Measurements from ENCODE around the gene CAV1.

CAV1 gene

GRCh38 chr7:116500078-116500853 is 24.6 kb upstream of the CAV1 start:
- Histone ChIP-seq H3K9me3 (replicated peaks in 1 of 2; ENCODE audit: control insufficient read depth in 2 of 2, insufficient read depth in 1 of 2, low read depth in 1 of 2, low read length in 2 of 2) (no peaks in the 10 kb centered on the region), H3K4me2 (ENCODE audit: insufficient read depth, low read length, poor library complexity, severe bottlenecking) (peak overlapping the region; percentile 87), H4K8ac (ENCODE audit: low read depth, low read length) (no peak overlapping the region), H2BK120ac (ENCODE audit: low read depth, low read length) (peak overlapping the region; percentile 47), H3K27ac (replicated peaks; ENCODE audit: low read length) (no peak overlapping the region), H2AFZ (ENCODE audit: low read length) (peak overlapping the region; percentile 94), H3K14ac (ENCODE audit: low read length) (peak overlapping the region; percentile 89), H4K91ac (ENCODE audit: low read depth, low read length, poor library complexity) (no peak overlapping the region), H2BK5ac (ENCODE audit: low read length) (no peak overlapping the region), H3K27me3 (ENCODE audit: control insufficient read depth in 3 of 3, insufficient read depth in 3 of 3, low read depth in 1 of 3, low read length in 3 of 3) (peaks cover 0 to 22% (median 21%) of the 10 kb centered on the region in 3 experiments), H3K79me1 (ENCODE audit: low read depth, low read length) (peaks cover 2% of the 10 kb centered on the region), H2AK5ac (ENCODE audit: low read depth, low read length) (no peak overlapping the region), H3K23ac (ENCODE audit: low read depth, low read length, poor library complexity) (peak overlapping the region; percentile 83), H2BK15ac (ENCODE audit: low read length) (peak overlapping the region; percentile 85), H3K18ac (ENCODE audit: low read length) (peak overlapping the region; percentile 92), H3K36me3 (replicated peaks in 1 of 2; ENCODE audit: control insufficient read depth in 2 of 2, insufficient read depth in 2 of 2, low read length in 2 of 2) (no peaks in the 10 kb centered on the region), H3K4me3 (ENCODE audit: low read length in 2 of 2) (peak overlapping the region; percentile 48 to 91), H3K4ac (ENCODE audit: low read length) (no peak overlapping the region), H3K4me1 (ENCODE audit: control insufficient read depth in 2 of 2, insufficient read depth in 1 of 2, low read depth in 1 of 2, low read length in 2 of 2) (peaks cover 2 to 9% of the 10 kb centered on the region in 2 donors), H3K9ac (ENCODE audit: low read depth, low read length, poor library complexity) (peak overlapping the region; percentile 78), H2BK12ac (ENCODE audit: low read length) (no peak overlapping the region)
- no CpG with 5 or more reads among the region's 36 CpGs for WGBS, 2 donors (ENCODE audit: extremely low coverage in 2 of 2, insufficient read length in 2 of 2, insufficient replicate concordance in 1 of 2)
- DNase-seq (ENCODE audit: low spot score): no peak

GRCh38 chr7:116501425-116502167 is 23.2 kb upstream of the CAV1 start:
- Histone ChIP-seq H3K4me3 (ENCODE audit: low read length in 2 of 2) (no peak overlapping the region), H3K27ac (replicated peaks; ENCODE audit: low read length) (no peak overlapping the region), H4K91ac (ENCODE audit: low read depth, low read length, poor library complexity) (no peak overlapping the region)

GRCh38 chr7:116502201-116503096 is 22.4 kb upstream of the CAV1 start:
- H3K27ac ChIP-seq (replicated peaks; ENCODE audit: low read length): no peak overlapping the region
- no peak overlapping the region for H2AFZ ChIP-seq (ENCODE audit: low read length)
- H4K8ac ChIP-seq (ENCODE audit: low read depth, low read length): no peak overlapping the region
- no peak overlapping the region for H3K18ac ChIP-seq (ENCODE audit: low read length)
- H3K4ac ChIP-seq (ENCODE audit: low read length): no peak overlapping the region
- H3K27me3 ChIP-seq (ENCODE audit: control insufficient read depth in 3 of 3, insufficient read depth in 3 of 3, low read depth in 1 of 3, low read length in 3 of 3): peaks cover 0 to 22% (median 21%) of the 10 kb centered on the region in 3 experiments
- H2AK5ac ChIP-seq (ENCODE audit: low read depth, low read length): no peak overlapping the region
- H4K91ac ChIP-seq (ENCODE audit: low read depth, low read length, poor library complexity): no peak overlapping the region
- no peak overlapping the region for H2BK120ac ChIP-seq (ENCODE audit: low read depth, low read length)
- peaks cover 2 to 9% of the 10 kb centered on the region in 2 donors for H3K4me1 ChIP-seq (ENCODE audit: control insufficient read depth in 2 of 2, insufficient read depth in 1 of 2, low read depth in 1 of 2, low read length in 2 of 2)
- H3K14ac ChIP-seq (ENCODE audit: low read length): no peak overlapping the region
- no CpG with 5 or more reads among the region's 2 CpGs for WGBS, 2 donors (ENCODE audit: extremely low coverage in 2 of 2, insufficient read length in 2 of 2, insufficient replicate concordance in 1 of 2)
- no peak overlapping the region for H2BK15ac ChIP-seq (ENCODE audit: low read length)
- H2BK5ac ChIP-seq (ENCODE audit: low read length): no peak overlapping the region
- no peak for DNase-seq (ENCODE audit: low spot score)
- H2BK12ac ChIP-seq (ENCODE audit: low read length): no peak overlapping the region
- H3K36me3 ChIP-seq (replicated peaks in 1 of 2; ENCODE audit: control insufficient read depth in 2 of 2, insufficient read depth in 2 of 2, low read length in 2 of 2): no peaks in the 10 kb centered on the region
- H3K9ac ChIP-seq (ENCODE audit: low read depth, low read length, poor library complexity): no peak overlapping the region
- H3K9me3 ChIP-seq (replicated peaks in 1 of 2; ENCODE audit: control insufficient read depth in 2 of 2, insufficient read depth in 1 of 2, low read depth in 1 of 2, low read length in 2 of 2): no peaks in the 10 kb centered on the region
- no peak overlapping the region for H3K4me3 ChIP-seq (ENCODE audit: low read length in 2 of 2)
- H3K23ac ChIP-seq (ENCODE audit: low read depth, low read length, poor library complexity): no peak overlapping the region
- H3K79me1 ChIP-seq (ENCODE audit: low read depth, low read length): peaks cover 2% of the 10 kb centered on the region
- H3K4me2 ChIP-seq (ENCODE audit: insufficient read depth, low read length, poor library complexity, severe bottlenecking): no peak overlapping the region

More at GRCh38 chr7:116501425-116502167, 23.2 kb upstream of the CAV1 start:
- Histone ChIP-seq H2BK5ac (ENCODE audit: low read length) (no peak overlapping the region), H3K4ac (ENCODE audit: low read length) (no peak overlapping the region), H2AFZ (ENCODE audit: low read length) (no peak overlapping the region), H2BK15ac (ENCODE audit: low read length) (no peak overlapping the region), H3K14ac (ENCODE audit: low read length) (no peak overlapping the region), H3K79me1 (ENCODE audit: low read depth, low read length) (peaks cover 2% of the 10 kb centered on the region), H4K8ac (ENCODE audit: low read depth, low read length) (no peak overlapping the region), H2AK5ac (ENCODE audit: low read depth, low read length) (no peak overlapping the region), H3K36me3 (replicated peaks in 1 of 2; ENCODE audit: control insufficient read depth in 2 of 2, insufficient read depth in 2 of 2, low read length in 2 of 2) (no peaks in the 10 kb centered on the region), H3K27me3 (ENCODE audit: control insufficient read depth in 3 of 3, insufficient read depth in 3 of 3, low read depth in 1 of 3, low read length in 3 of 3) (peaks cover 0 to 22% (median 21%) of the 10 kb centered on the region in 3 experiments), H2BK12ac (ENCODE audit: low read length) (no peak overlapping the region), H2BK120ac (ENCODE audit: low read depth, low read length) (no peak overlapping the region), H3K9me3 (replicated peaks in 1 of 2; ENCODE audit: control insufficient read depth in 2 of 2, insufficient read depth in 1 of 2, low read depth in 1 of 2, low read length in 2 of 2) (no peaks in the 10 kb centered on the region), H3K4me1 (ENCODE audit: control insufficient read depth in 2 of 2, insufficient read depth in 1 of 2, low read depth in 1 of 2, low read length in 2 of 2) (peaks cover 2 to 9% of the 10 kb centered on the region in 2 donors), H3K4me2 (ENCODE audit: insufficient read depth, low read length, poor library complexity, severe bottlenecking) (no peak overlapping the region), H3K23ac (ENCODE audit: low read depth, low read length, poor library complexity) (no peak overlapping the region), H3K18ac (ENCODE audit: low read length) (no peak overlapping the region), H3K9ac (ENCODE audit: low read depth, low read length, poor library complexity) (peak overlapping the region; percentile 37)
- no CpG with 5 or more reads among the region's 5 CpGs for WGBS, 2 donors (ENCODE audit: extremely low coverage in 2 of 2, insufficient read length in 2 of 2, insufficient replicate concordance in 1 of 2)
- DNase-seq (ENCODE audit: low spot score): no peak

Measured in neuronal stem cell (in vitro differentiated cells).